H1 (cell line): Measurements from ENCODE around the gene GOLPH3L. TPM values are rescaled to one million over a fixed set of nuclear protein-coding genes. Genes with fewer than 3 reads are reported as not detected.

Experiments
- CTCF ChIA-PET: fragments of 300-600 bp; sonication (Branson Sonifier 250); formaldehyde crosslinking; loops from one replicate; lab custom pipeline; 2021; ENCODE audit not compliant: partially characterized antibody; lab: Charles Lee
- POLR2A ChIA-PET: fragments of 300-600 bp; sonication (Branson Sonifier 250); formaldehyde crosslinking; loops from one replicate; lab custom pipeline; 2021; ENCODE audit warnings: inconsistent platforms; ENCODE audit not compliant: partially characterized antibody; lab: Charles Lee
- DNase-seq, 2 experiments: peaks; one replicate each; pipeline versions ENCODE4 v3.0.0 to v3.0.0-alpha.2; 2010 to 2022; ENCODE audit warnings: low spot score in 2 of 2, low read depth in 1 of 2, mixed read lengths in 1 of 2
- FAIRE-seq: peaks from 2 replicates; lab custom pipeline; 2011; peaks lifted over from hg19 to GRCh38; lab: Jason Lieb, UNC
- H2AFZ ChIP-seq: 2 replicates; pipeline ENCODE4 v1.8.1; 2012; ENCODE audit warnings: low read length, inconsistent platforms
- H2AK5ac ChIP-seq: 2 replicates; pipeline ENCODE4 v1.6.1; 2013; ENCODE audit warnings: low read depth, low read length
- H2BK120ac ChIP-seq: replicated peaks from 2 replicates; pipeline ENCODE3; 2013; ENCODE audit warnings: low read depth, low read length, inconsistent platforms
- H2BK12ac ChIP-seq: 2 replicates; pipeline ENCODE4 v1.6.1; 2013; ENCODE audit warnings: low read depth, low read length
- H2BK15ac ChIP-seq: 2 replicates; pipeline ENCODE4 v1.6.1; 2013; ENCODE audit warnings: low read length
- H2BK20ac ChIP-seq: 2 replicates; pipeline ENCODE4 v1.6.1; 2013; ENCODE audit warnings: low read length
- H2BK5ac ChIP-seq: 2 replicates; pipeline ENCODE4 v1.6.1; 2013; ENCODE audit warnings: low read depth, low read length
- H3K14ac ChIP-seq: 2 replicates; pipeline ENCODE4 v1.6.1; 2013; ENCODE audit warnings: inconsistent platforms; ENCODE audit not compliant: insufficient read length
- H3K18ac ChIP-seq: 2 replicates; pipeline ENCODE4 v1.6.1; 2013; ENCODE audit warnings: low read length; ENCODE audit errors: extremely low read depth
- H3K23ac ChIP-seq: 2 replicates; pipeline ENCODE4 v1.6.1; 2013; ENCODE audit warnings: inconsistent platforms; ENCODE audit not compliant: insufficient read length
- H3K23me2 ChIP-seq: 2 replicates; pipeline ENCODE4 v1.6.1; 2013; ENCODE audit warnings: low read depth, low read length
- H3K27ac ChIP-seq: 2 replicates; pipeline ENCODE4 v1.6.1; 2011; ENCODE audit warnings: low read depth, low read length, inconsistent platforms
- H3K27me3 ChIP-seq, 4 experiments: replicated peaks in 1 of 4; 1 replicate in 1 of 4; 2 replicates in 3 of 4; pipeline versions ENCODE4 v1.6.1 to v1.8.1; 2011 to 2013; ENCODE audit warnings: low read length in 3 of 4, mild to moderate bottlenecking in 3 of 4, inconsistent platforms in 2 of 4, mixed read lengths in 2 of 4, moderate library complexity in 1 of 4; ENCODE audit not compliant: control insufficient read depth in 3 of 4, insufficient read depth in 3 of 4; ENCODE audit errors: extremely low read depth in 1 of 4
- H3K36me3 ChIP-seq, 4 experiments: 2 replicates each; pipeline versions ENCODE4 v1.6.1 to v1.8.1; 2011 to 2013; ENCODE audit warnings: mild to moderate bottlenecking in 4 of 4, low read length in 3 of 4, moderate library complexity in 2 of 4, control low read depth in 1 of 4, inconsistent platforms in 1 of 4; ENCODE audit not compliant: insufficient read depth in 4 of 4, control insufficient read depth in 2 of 4
- H3K4ac ChIP-seq: replicated peaks from 2 replicates; pipeline ENCODE3; 2013; ENCODE audit warnings: low read length, low read depth, mixed read lengths, inconsistent platforms; ENCODE audit not compliant: insufficient read length
- H3K4me1 ChIP-seq, 4 experiments: replicated peaks in 1 of 4; 1 replicate in 1 of 4; 2 replicates in 3 of 4; pipeline versions ENCODE4 v1.6.1 to v1.8.1; 2011 to 2013; ENCODE audit warnings: low read length in 3 of 4, inconsistent platforms in 2 of 4, mixed read lengths in 1 of 4; ENCODE audit not compliant: insufficient read depth in 4 of 4, control insufficient read depth in 3 of 4
- H3K4me2 ChIP-seq, 2 experiments: 2 replicates each; pipeline versions ENCODE4 v1.6.1 to v1.8.1; 2011 to 2013; ENCODE audit warnings: low read depth in 2 of 2, low read length in 2 of 2, control low read depth in 1 of 2, inconsistent platforms in 1 of 2, mild to moderate bottlenecking in 1 of 2; ENCODE audit not compliant: insufficient read depth in 1 of 2
- H3K4me3 ChIP-seq, 4 experiments: fragments of 200-600, 300-600 bp in 1 of 4; sonication (generic), shearing (Covaris generic), sonication (Bioruptor Twin) in 1 of 4; 2 replicates each; pipeline versions ENCODE4 v1.5.1 to v1.8.1; 2011 to 2016; ENCODE audit warnings: low read length in 4 of 4, low read depth in 3 of 4, control low read depth in 2 of 4, inconsistent platforms in 2 of 4, mild to moderate bottlenecking in 2 of 4, mixed read lengths in 1 of 4, moderate library complexity in 1 of 4; ENCODE audit not compliant: insufficient read depth in 2 of 4; ENCODE audit errors: extremely low read depth in 1 of 4
- H3K56ac ChIP-seq: replicated peaks from 2 replicates; pipeline ENCODE3; 2013; ENCODE audit warnings: low read depth, mild to moderate bottlenecking, mixed read lengths, low read length, inconsistent platforms; ENCODE audit not compliant: insufficient read length
- H3K79me1 ChIP-seq: 2 replicates; pipeline ENCODE4 v1.6.1; 2013; ENCODE audit warnings: low read depth, low read length, control low read depth
- H3K79me2 ChIP-seq, 2 experiments: 2 replicates each; pipeline versions ENCODE4 v1.6.1 to v1.8.1; 2012 to 2013; ENCODE audit warnings: low read length in 2 of 2, mild to moderate bottlenecking in 2 of 2, inconsistent platforms in 1 of 2; ENCODE audit not compliant: insufficient read depth in 2 of 2, control insufficient read depth in 1 of 2
- H3K9ac ChIP-seq, 4 experiments: replicated peaks in 1 of 4; 1 replicate in 1 of 4; 2 replicates in 3 of 4; pipeline versions ENCODE4 v1.6.1 to v1.8.1; 2011 to 2013; ENCODE audit warnings: low read depth in 3 of 4, low read length in 3 of 4, control low read depth in 2 of 4, mild to moderate bottlenecking in 2 of 4, moderate library complexity in 2 of 4, inconsistent platforms in 1 of 4; ENCODE audit errors: extremely low read depth in 1 of 4
- H3K9me3 ChIP-seq, 2 experiments: 2 replicates each; pipeline versions ENCODE4 v1.6.1 to v1.8.1; 2012 to 2013; ENCODE audit warnings: mild to moderate bottlenecking in 2 of 2, moderate library complexity in 2 of 2, control low read depth in 1 of 2, inconsistent platforms in 1 of 2, low read depth in 1 of 2, low read length in 1 of 2, mixed read lengths in 1 of 2; ENCODE audit not compliant: insufficient read depth in 2 of 2
- H4K20me1 ChIP-seq, 2 experiments: replicated peaks in 1 of 2; 2 replicates each; pipeline versions ENCODE3 to v1.8.1; 2011 to 2013; ENCODE audit warnings: inconsistent platforms in 2 of 2, low read length in 2 of 2, mild to moderate bottlenecking in 1 of 2; ENCODE audit not compliant: insufficient read depth in 2 of 2, control insufficient read depth in 1 of 2
- H4K5ac ChIP-seq: 2 replicates; pipeline ENCODE4 v1.6.1; 2013; ENCODE audit warnings: low read length, low read depth, mixed read lengths, inconsistent platforms; ENCODE audit not compliant: insufficient read length
- H4K8ac ChIP-seq: 2 replicates; pipeline ENCODE4 v1.8.0; 2013; ENCODE audit warnings: mild to moderate bottlenecking, moderate library complexity, low read length, inconsistent platforms; ENCODE audit not compliant: insufficient read depth; ENCODE audit errors: extremely low read depth
- H4K91ac ChIP-seq: replicated peaks from 2 replicates; pipeline ENCODE3; 2013; ENCODE audit warnings: low read length, mixed read lengths, inconsistent platforms; ENCODE audit not compliant: insufficient read length
- EP300 ChIP-seq, 2 experiments: IDR thresholded peaks; 1 replicate in 1 of 2; 2 replicates in 1 of 2; pipeline ENCODE4 v1.6.1; 2011 to 2012; ENCODE audit warnings: low read depth in 2 of 2, low read length in 2 of 2, mild to moderate bottlenecking in 2 of 2, borderline replicate concordance in 1 of 2, inconsistent platforms in 1 of 2, moderate library complexity in 1 of 2
- FOSL1 ChIP-seq: IDR thresholded peaks from 2 replicates; pipeline ENCODE4 v1.6.1; 2011; ENCODE audit warnings: mild to moderate bottlenecking, low read depth, low read length, moderate library complexity; ENCODE audit not compliant: insufficient read depth
- HDAC2 ChIP-seq, 2 experiments: fragments of 300-600 bp in 1 of 2; sonication (generic) in 1 of 2; IDR thresholded peaks; 2 replicates each; pipeline ENCODE4 v1.6.1; 2011 to 2012; ENCODE audit warnings: low read depth in 2 of 2, low read length in 2 of 2, mild to moderate bottlenecking in 2 of 2, moderate library complexity in 2 of 2, borderline replicate concordance in 1 of 2, inconsistent platforms in 1 of 2
- RAD21 ChIP-seq, 2 experiments: IDR thresholded peaks in 1 of 2; conservative IDR thresholded peaks in 1 of 2; 2 replicates each; pipeline ENCODE4 v1.6.1; 2011; ENCODE audit warnings: low read depth in 2 of 2, low read length in 2 of 2, improper control_type of control experiment in 1 of 2, inconsistent platforms in 1 of 2, mild to moderate bottlenecking in 1 of 2, moderate library complexity in 1 of 2
- SAP30 ChIP-seq: fragments of 300-600 bp; sonication (generic); IDR thresholded peaks from 2 replicates; pipeline ENCODE4 v1.7.1; 2012; ENCODE audit warnings: low read length, moderate library complexity, mild to moderate bottlenecking, inconsistent platforms; ENCODE audit not compliant: insufficient read depth, insufficient replicate concordance
- WGBS, 2 experiments: shearing (Covaris generic) in 1 of 2; methylation state at CpG; one replicate each; pipeline versions ENCODE4 v1.1.6 to v1.1.7; 2013 to 2015; ENCODE audit warnings: low lambda C conversion rate in 2 of 2, mixed read lengths in 2 of 2, inconsistent platforms in 1 of 2, low coverage in 1 of 2, missing lambda C conversion rate in 1 of 2; ENCODE audit not compliant: insufficient replicate concordance in 2 of 2, insufficient coverage in 1 of 2, insufficient read length in 1 of 2; ENCODE audit errors: extremely low coverage in 1 of 2, missing lambda C conversion rate in 1 of 2; 5-methylcytosine and 5-hydroxymethylcytosine counted together
- polyA plus RNA-seq, 7 experiments: library from polyadenylated mRNA; depleted of rRNA in 3 of 7; stranded (reverse) in 5 of 7; unstranded in 2 of 7; fragments of >200 nt in 5 of 7; fragments of 200-250 nt in 2 of 7; gene quantifications; 1 replicate in 5 of 7; 2 replicates in 1 of 7; 4 replicates in 1 of 7; pipeline versions ENCODE4 v1.2.1 to v1.2.3, GENCODE V29; 2011 to 2013; ENCODE audit warnings: missing spikeins in 2 of 7, mixed read lengths in 2 of 7
- total RNA-seq: library from RNA; stranded (reverse); fragmentation: NEBNext Ultra II Directional; extraction: Animal tissue kit (Norgen Biotek cat#: 25700); gene quantifications from 2 replicates; pipeline ENCODE4 v1.2.1, GENCODE V29; 2021

Gene GOLPH3L
- total and polyA plus RNA-seq, 2 of the 8 experiments (the other 6 are each of a cell fraction or from before 2014, with no cell fraction given): 13.3 to 40.8 TPM

- H3K9ac ChIP-seq: no peak overlapping the region
- H3K9me3 ChIP-seq: no peaks in the 10 kb centered on the region; a peak in 1 of 4 replicates
- H2AK5ac ChIP-seq: no peak overlapping the region
- TF ChIP-seq SAP30: no peak
- TF ChIP-seq RAD21 (IDR thresholded peaks at IDR 0.05 in 1 of 2, conservative IDR thresholded peaks at IDR 0.05 in 1 of 2; ENCODE audit: low read depth in 2 of 2, low read length in 2 of 2): no peak
- TF ChIP-seq EP300 (IDR thresholded peaks at IDR 0.05; ENCODE audit: borderline replicate concordance in 1 of 2, low read depth in 2 of 2, low read length in 2 of 2): no peak
- no peak for TF ChIP-seq FOSL1
- no peak for TF ChIP-seq HDAC2 (IDR thresholded peaks at IDR 0.05; ENCODE audit: borderline replicate concordance in 1 of 2, low read depth in 2 of 2, low read length in 2 of 2)
- no peaks in the 10 kb centered on the region for H3K27me3 ChIP-seq
- WGBS, 2 experiments: 85 to 100% methylated on average over 1 to 11 of the region's 11 CpGs
- H2BK120ac ChIP-seq: no peak overlapping the region
- H3K14ac ChIP-seq: no peak overlapping the region
- H4K8ac ChIP-seq: no peak overlapping the region
- DNase-seq: no peak
- H3K18ac ChIP-seq: no peak overlapping the region
- H3K79me2 ChIP-seq: no peaks in the 10 kb centered on the region
- no peak overlapping the region for H3K56ac ChIP-seq
- H2BK12ac ChIP-seq: no peak overlapping the region
- H2BK5ac ChIP-seq: no peak overlapping the region
- POLR2A ChIA-PET: interaction anchor here (1.3 kb wide), 1 partner anchor 142 kb away, joined by 3 read pairs; no protein-coding TSS in a partner anchor
- H2BK20ac ChIP-seq: no peak overlapping the region
- H4K5ac ChIP-seq: no peak overlapping the region
- no peak overlapping the region for H3K4me3 ChIP-seq
- no peak overlapping the region for H2BK15ac ChIP-seq
- H4K91ac ChIP-seq: no peak overlapping the region
- no peak overlapping the region for H3K23ac ChIP-seq
- H3K27ac ChIP-seq: no peak overlapping the region
- H3K23me2 ChIP-seq: no peaks in the 10 kb centered on the region
- H3K36me3 ChIP-seq: no peaks in the 10 kb centered on the region
- no peaks in the 10 kb centered on the region for H4K20me1 ChIP-seq
- H3K4me2 ChIP-seq: no peak overlapping the region
- H3K4ac ChIP-seq: no peak overlapping the region
- H3K4me1 ChIP-seq: no peaks in the 10 kb centered on the region
- H2AFZ ChIP-seq: no peak overlapping the region
- H3K79me1 ChIP-seq: no peaks in the 10 kb centered on the region
- CTCF ChIA-PET: no interaction called here
- no peak for FAIRE-seq
Measured at GRCh38 chr1:150718225-150718891, 21.4 kb upstream of the GOLPH3L start.
